ENCODE measurements around the gene CD69. TPM values are rescaled to one million over a fixed set of nuclear protein-coding genes. Genes with fewer than 3 reads are reported as not detected.
"Not testable (repeated sequence)": the region's sequence is repeated elsewhere in the genome, so short reads cannot be mapped to it uniquely, and the experiment has no call there.

CD69 gene
- total RNA-seq, 1 donor from 2014 or later: 10.7 TPM

DNA sequence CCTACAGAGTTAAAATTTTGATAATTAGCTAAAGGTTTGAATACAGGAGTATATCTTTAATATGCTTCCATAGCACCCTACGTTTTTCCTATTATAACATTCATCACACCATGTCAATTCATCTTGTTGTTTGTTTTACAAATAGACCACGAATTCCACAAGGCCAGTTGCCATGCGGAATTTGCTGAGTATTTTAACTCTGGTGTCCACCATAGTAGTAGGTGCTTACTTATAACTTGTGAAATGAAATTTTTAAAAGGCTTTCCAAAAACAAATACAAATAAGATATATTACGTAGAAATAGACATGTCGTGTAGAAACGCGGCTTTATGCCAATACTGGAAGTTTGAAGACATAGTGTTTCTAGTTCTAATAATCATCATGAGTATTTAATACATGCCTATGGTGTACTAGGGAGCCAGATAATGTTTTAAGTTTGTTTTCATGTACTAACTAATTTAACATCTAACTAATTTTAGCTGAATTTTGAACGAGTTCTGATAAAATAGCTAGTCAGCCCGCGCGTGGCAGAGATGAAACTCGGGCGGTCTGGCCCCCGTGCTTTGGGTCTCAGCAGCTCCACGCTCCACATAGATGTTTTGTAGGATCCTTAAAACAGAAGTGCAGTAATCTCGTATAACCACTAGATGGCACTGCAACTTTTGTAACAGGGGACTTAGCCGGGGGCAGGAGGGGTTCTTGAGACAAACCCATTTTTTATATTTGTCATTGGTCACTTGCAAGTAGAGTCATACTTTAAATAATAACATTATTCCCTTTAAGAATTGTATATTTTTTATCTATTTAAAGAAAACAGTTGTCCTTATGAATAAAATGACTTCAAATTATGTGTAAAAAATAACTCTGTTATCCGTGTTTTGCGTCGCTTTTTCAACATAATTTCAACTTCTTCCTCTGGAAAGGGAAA lies 10.2 kb downstream of the CD69 start:
- no peak for DNase-seq (ENCODE audit: low spot score)

DNA sequence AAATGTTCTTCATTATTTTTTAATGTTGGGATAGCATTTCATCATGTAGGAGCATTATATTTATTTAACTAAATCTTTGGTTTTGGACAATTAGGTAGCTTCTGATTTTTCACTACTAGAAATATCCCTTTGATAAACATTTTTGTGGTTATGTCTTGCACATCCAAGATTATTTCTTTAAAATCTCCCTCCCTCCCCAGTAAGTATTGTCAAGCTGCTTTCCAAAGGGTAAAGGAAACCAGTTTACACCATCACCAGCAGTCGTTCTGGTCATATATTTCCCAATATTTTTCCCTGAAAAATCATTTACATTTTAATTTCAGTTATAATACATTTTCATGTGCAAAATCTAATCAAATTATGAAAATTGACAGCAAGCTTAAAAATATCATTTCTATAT lies 11.1 kb downstream of the CD69 start:
- DNase-seq (ENCODE audit: low spot score): no peak

DNA sequence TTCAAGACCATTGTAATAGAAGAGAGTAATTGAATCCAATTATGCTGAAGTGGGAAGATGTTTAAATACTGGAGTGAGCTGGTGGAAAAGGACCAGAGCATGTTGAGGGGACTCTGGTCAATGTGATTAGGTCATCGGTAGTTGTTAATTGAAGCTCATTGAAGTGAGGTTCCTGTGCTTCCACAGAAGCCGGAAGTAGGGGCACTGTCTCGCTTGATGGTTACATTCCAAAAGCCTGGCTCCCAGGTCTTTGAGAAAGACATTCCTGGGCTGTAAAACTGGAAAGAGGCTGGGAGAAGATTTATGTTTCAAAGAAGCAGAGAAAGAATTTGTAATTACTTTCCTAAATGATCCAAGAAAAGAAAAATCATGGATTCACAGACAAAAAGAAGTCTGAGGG lies 15.5 kb downstream of the CD69 start:
- DNase-seq (ENCODE audit: low spot score): no peak

DNA sequence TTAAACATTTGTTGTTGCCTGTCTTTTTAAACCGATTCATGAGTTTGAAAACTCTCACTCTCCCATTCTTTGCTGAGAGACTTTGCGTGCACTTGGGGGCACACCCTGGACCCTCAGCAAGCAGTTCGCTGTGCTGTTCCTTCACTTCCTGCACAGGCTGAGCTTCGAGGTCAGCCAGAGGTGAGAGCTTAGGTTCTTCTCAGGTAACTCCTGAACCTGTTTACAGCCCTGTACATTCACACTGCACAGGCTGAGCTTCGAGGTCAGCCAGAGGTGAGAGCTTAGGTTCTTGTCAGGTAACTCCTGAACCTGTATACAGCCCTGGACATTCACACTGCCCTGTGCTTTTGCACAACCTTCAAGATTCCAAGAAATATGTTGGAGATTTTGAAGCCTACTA lies 18.0 kb downstream of the CD69 start:
- no peak for DNase-seq (ENCODE audit: low spot score)

DNA sequence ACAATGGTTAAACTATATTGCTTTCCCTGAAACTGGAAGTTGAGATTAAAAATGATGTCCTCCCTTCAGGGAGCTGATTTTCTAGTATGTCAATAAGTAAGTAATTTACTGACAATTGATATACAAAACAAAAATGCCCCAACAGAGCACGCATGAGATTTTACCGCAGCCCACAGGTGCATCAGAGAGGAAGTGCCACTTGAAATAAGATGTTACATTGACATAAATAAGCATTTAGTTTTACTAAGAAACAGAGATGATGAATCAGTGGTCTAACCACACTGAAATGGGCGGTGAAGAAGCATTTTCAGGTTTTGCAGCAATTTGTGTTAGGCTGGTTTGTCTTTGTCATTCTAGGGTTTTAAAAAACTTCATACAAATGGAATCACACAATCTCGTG lies 19.0 kb downstream of the CD69 start:
- DNase-seq (ENCODE audit: low spot score): no peak

DNA sequence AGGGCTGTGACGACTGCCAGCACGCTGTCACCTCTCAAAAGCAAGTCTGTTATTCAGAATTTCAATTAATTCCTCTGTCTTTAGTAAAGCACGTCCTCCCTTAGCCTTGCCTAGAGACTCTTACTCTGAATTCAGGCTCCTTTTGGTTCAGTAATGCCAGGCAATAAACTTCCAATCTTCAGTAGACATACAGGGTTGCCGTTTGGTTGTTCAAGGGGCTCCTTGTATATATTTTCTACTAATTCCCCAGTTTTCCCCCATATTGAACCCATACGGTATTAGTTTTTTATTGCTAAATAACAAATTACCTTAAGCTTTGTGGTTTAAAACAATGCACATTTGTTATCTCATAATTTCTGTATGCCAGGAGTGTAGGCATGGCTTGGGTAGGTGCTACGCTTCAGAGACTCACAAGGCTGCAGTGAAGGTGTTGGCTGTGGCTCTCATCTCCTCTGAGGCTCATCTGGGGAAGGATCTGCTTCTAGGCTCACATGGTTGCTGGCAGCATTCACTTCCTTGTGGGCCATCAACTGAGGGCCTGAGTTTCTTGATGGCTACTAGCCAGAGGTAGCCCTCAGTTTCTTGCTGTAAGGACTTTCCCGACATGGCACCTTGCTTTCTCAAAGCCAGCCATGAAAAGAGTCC lies 20.5 kb downstream of the CD69 start:
- no peak for DNase-seq (ENCODE audit: low spot score)

DNA sequence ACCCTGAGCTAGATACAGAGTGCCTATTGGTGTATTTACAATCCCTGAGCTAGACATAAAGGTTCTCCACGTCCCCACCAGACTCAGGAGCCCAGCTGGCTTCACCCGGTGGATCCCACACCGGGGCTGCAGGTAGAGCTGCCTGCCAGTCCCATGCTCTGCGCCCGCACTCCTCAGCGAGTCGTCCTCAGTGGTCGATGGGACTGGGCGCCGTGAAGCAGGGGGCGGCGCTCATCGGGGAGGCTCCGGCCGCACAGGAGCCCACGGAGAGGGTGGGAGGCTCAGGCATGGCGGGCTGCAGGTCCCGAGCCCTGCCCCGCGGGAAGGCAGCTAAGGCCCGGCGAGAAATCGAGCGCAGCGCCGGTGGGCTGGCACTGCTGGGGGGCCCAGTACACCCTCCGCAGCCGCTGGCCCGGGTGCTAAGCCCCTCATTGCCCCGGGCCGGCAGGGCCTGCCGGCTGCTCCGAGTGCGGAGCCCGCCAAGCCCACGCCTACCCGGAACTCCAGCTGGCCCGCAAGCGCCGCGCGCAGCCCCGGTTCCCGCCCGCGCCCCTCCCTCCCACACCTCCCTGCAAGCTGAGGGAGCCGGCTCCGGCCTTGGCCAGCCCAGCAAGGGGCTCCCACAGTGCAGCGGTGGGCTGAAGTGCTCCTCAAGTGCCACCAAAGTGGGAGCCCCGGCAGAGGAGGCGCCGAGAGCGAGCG lies 21.1 kb downstream of the CD69 start:
- not testable (repeated sequence) for DNase-seq (ENCODE audit: low spot score)

DNA sequence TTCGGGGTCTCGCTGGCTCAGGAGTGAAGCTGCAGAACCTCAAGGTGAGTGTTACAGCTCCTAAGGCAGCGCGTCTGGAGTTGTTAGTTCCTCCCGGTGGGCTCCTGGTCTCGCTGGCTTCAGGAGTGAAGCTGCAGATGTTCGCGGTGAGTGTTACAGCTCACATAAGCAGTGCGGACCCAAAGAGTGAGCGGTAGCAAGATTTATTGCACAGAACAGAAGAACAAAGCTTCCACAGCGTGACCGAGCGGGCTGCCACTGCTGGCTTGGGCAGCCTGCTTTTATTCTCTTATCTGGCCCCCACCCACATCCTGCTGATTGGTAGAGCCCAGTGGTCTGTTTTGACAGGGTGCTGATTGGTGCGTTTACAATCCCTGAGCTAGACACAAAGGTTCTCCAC lies 21.8 kb downstream of the CD69 start:
- DNase-seq (ENCODE audit: low spot score): not testable (repeated sequence)

DNA sequence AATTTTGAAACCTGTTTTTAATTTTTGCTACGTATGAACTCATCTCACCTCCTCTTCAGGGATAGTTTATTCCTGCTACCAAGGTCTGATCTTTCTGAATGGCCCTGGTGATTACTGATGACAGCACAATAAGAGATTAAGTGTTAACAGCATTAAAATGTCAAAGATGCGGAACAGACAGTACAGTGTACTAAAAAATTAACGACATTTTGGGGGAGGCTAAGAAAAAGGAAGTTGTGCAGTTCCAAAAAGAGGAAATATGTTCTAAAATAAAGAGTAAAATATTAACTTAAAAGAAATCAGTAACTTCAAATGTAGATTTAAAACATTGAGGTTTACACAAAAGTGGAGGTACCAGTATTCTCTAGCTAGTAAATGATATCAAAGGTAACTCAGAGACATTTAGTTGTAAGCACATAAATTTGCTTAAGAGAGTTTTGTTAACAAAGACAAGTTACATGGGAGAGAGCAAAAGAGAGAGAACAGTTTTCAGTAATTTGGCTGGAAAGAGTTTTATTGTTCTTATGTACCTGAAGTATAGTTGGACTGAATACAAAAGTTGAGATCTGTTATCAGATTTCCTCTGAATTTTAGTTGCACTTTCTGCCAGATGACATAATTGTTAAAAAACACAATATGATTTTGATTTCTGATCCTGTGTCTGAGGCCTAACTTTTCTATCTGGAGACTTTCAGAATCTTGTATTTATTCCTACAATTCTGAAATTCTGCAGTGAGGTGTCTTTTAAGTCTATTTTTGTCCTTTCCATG lies 23.6 kb downstream of the CD69 start:
- DNase-seq (ENCODE audit: low spot score): no peak

DNA sequence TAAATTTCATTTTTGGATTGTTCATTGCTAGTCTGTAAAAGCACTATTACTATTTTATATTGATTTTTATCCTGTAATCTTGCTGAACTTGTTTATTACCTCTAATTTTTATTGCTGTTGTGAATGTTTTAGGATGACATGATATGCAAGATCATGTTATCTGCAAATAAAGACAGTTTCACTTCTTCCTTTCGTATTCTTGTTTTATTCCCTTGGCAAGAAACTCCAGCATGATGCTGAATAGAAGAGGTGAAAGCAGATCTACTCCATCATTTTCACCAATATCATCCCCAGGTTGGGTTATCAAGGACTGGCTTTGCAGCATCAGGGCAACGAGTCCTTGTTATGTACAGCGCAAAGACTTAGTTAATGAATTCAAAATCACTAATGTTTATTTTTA lies 25.1 kb downstream of the CD69 start:
- no peak for DNase-seq (ENCODE audit: low spot score)

DNA sequence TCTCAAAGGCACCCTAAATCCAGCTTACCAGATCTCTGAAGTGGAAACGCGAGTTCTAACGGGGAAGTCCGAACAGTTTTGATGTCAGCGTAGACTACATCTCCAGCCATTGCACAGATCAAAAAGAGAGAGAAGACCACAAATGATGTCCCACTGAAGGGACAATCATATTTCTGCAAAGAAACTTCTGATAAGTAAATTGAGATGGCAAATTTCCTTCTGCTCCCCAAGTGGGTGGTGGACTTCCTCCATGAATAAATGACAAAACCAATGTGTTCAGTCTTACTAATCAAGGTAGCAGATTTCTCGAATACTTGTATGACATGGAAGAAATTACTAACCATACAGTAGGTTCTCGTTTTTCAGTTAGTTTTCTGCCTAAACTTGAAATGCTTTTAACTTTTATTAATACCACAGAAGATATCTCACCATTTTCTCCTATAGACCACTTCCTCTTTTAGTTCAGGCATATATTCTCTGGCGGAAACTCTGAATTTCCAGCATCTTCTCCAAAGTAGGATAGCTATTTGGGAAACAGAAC lies 27.7 kb downstream of the CD69 start, which contains the start of gene CLECL1:
Gene CLECL1 (minus strand): TSS at position 177 of the 541 bp plus-strand sequence.
- no peak for DNase-seq (ENCODE audit: low spot score)

DNA sequence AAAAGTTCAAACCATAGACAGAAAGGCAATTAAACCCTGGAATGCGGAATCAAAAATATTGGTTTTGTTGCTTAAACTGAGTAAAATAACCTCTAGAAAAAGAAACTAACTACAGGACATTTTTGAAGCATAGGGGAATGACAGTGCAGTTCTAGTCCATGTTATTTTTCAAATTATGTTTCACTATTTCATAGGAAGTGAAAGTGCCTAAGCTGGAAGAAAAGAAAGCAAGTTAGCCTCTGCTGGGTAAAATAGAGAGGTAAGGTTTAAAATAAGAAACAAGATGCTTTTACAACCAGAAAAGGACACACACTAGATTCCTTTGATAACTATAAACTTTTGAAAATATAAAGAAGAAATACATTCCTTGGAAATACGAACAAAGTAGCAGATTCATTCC lies 28.9 kb downstream of the CD69 start:
- DNase-seq (ENCODE audit: low spot score): no peak

DNA sequence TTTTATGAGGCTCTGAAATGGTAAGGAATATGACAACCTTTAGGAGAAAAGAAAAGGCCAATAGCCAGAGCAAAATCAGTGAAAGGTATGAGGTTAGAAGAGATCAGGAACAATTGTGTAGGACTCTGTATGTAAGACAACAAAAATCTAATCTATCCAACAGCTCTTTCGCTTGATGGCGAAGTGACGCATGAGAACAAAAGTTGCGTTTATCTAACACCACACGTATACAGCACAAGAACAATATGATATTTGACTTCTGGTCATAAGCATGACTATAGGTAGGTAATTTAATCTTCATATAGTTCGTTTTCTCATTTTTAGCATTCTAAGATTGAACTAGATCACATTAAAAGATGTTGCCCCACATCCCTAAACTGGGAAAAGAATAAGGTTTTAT lies 29.3 kb downstream of the CD69 start:
- no peak for DNase-seq (ENCODE audit: low spot score)

DNA sequence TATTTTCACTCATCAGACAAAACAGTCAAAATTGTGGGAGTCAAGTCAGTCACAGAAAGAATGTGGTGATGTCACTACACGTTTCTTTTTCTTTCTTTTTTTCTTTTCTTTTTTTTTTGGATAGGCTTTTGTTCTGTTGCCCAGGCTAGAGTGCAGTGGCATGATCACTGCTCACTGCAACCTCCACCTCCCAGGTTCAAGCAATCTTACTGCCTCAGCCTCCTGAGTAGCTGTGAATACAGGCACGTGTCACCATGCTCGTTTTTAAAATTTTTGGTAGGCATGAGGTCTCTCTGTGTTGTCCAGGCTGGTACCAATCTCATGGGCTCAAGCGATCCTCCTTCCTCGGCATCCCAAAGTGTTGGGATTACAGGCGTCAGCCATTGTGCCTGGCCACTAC lies 30.1 kb downstream of the CD69 start:
- DNase-seq (ENCODE audit: low spot score): no peak

DNA sequence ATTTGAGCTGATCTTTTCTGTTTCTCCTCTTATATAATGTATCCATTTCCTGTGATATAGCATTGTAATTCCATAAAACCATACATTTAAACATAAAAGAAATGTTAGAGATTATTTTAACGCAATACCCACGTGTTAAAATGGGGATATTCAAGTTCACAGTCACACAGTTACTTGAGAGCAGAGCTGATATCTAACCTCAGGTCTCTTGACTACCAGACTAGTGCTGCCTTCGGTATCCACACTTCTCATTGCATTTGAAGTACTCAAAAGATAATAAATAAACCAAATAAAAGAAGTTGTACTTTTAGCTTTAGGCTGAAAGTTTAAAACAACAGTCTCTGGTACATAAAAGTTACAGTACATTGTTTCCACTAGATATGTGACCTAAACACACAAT lies 30.7 kb downstream of the CD69 start:
- DNase-seq (ENCODE audit: low spot score): no peak

DNA sequence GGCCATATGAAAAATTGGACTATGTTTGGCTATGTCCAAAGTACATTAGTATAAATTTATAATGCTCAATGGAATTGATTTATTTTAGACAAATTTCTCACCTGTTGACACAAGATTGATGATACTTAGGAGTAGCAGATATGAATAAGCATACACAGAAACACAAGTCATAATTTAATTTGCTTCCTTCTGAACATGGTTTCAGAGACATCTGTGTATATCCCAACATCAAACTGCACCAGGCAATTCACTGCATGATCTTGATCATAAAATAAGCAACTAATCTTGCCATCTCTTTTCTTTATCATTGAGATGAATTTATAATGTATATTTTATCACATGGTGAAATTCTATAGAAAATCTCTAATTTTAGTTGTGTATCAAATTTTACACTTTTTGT lies 31.6 kb downstream of the CD69 start:
- DNase-seq (ENCODE audit: low spot score): no peak

DNA sequence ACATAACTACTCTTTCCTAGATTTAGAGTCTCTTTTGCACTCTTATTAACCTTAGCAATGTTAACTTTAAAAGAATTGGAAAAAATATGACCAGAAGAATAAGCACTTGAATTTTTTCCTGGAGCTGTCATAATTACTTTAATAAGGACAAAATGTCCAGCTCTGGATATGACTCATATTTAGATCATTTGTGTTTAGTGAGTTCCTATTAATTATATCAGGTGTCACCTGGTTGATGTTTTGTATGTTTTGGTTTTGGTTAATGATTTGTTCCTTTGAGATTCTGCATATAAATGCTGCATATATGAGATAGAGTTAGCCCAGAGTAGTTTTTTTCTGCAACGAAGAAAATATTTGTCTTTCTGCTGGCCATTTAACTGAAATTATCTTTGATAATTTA lies 32.9 kb downstream of the CD69 start:
- DNase-seq (ENCODE audit: low spot score): no peak

DNA sequence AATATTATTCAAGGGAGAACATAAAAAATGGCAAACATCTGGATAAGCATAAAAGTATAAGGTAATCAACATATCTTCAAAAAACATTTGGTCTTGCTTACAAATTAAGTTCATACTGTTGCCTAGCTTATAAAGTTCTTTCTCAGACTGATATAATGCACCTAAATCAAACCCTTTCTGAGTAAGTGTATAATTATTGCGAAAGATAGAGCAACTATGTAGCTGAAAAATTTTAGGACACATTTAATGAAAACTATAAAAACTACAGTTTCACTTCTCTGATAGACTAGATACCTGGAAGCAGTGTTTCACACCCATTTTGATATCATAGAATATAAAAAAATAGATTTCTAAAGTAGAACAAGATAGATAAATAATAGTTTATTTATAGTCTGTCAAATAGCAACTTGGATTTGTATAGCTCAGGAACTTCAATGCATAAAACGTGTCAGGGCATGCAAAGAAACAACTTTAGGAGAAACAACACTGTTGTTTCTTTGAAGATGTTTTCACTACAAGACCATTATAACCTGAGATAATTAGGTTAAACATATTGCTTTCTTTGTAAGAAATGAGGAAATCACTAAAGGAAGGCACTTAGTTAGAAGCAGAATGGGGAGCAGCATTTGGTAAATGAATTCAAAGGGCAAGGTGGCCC lies 35.4 kb downstream of the CD69 start:
- DNase-seq (ENCODE audit: low spot score): no peak

DNA sequence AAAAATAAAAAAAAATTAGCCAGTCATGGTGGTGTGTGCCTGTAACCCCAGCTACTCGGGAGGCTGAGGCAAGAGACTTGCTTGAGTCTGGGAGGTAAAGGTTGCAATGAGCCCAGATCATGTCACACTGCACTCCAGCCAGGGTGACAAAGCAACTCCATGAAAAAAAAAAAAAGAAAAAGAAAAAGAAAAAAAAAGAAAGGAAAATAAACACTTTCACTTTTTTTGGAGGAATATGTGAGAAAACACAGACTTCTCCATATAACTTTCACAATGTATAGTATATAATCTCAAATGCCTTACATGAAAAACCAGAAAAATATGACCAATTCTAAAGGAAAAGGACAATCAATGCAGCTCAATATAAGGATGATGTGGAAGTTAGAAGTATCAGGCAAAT lies 36.7 kb downstream of the CD69 start:
- DNase-seq (ENCODE audit: low spot score): no peak

DNA sequence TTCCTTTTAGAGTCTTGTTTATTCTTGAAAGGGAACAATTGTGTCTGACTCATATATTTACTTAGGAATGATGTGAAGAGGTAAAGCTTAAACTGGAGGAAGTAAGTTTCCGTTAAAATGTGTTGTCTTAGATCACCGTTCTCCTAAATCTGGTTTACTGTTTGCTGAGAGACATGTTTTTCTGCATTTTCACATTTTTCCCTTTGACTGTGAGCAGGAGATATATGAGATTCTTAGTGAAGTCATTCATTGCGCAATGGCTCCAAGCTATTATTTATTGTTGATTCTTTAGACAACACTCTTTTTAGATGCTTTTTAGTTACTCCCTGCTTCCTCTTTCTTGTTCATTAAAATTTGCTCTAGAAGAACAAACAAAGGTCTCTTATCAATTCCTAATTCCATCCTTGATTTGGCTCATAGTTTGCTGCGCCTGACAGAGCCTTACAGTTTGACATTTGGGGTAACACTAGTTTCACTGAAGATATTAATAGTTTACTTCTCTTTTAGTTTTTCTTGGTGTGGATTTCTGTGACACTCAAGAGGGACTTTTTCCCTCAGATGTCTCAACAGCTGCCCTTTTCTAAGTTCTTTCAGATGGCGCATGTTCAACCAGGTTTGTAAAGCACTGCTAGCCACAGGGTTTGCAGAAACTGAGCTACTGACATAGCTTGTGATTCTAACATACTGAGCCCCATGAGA lies 39.2 kb downstream of the CD69 start:
- no peak for DNase-seq (ENCODE audit: low spot score)
